HAP-1 (cell line): Measurements from ENCODE around the gene RAB36.

ENCODE experiments used
- DNase-seq, 2 experiments: peaks; one replicate each; pipeline ENCODE4 v3.0.0-alpha.2; 2016 to 2020; ENCODE audit warnings: low spot score in 2 of 2
- H3K27me3 ChIP-seq: fragments of 250-450 bp; sonication (Bioruptor Pico); 2 replicates; pipeline ENCODE4 v1.5.1; 2020; ENCODE audit warnings: low read depth, mild to moderate bottlenecking, moderate library complexity
- H3K36me3 ChIP-seq: fragments of 250-450 bp; sonication (Bioruptor Pico); replicated peaks from 2 replicates; pipeline ENCODE4 v1.5.1; 2020; ENCODE audit warnings: mild to moderate bottlenecking
- H3K4me1 ChIP-seq: fragments of 250-450 bp; sonication (Bioruptor Pico); 2 replicates; pipeline ENCODE4 v1.5.1; 2020; ENCODE audit warnings: mild to moderate bottlenecking
- H3K4me3 ChIP-seq: fragments of 250-450 bp; sonication (Bioruptor Pico); 2 replicates; pipeline ENCODE4 v1.5.1; 2020; ENCODE audit warnings: mild to moderate bottlenecking, moderate library complexity
- H3K9me3 ChIP-seq: fragments of 250-450 bp; sonication (Bioruptor Pico); 2 replicates; pipeline ENCODE4 v1.5.1; 2020; ENCODE audit warnings: mild to moderate bottlenecking, moderate library complexity
- in situ Hi-C: fragments of 300-500 bp; cut with MboI; formaldehyde crosslinking; loops from 3 replicates; pipeline ENCODE4 v1.14.3; 2020; ENCODE audit warnings: low sequenced_read_pairs, inconsistent platforms, mixed read lengths

RAB36 gene

DNA sequence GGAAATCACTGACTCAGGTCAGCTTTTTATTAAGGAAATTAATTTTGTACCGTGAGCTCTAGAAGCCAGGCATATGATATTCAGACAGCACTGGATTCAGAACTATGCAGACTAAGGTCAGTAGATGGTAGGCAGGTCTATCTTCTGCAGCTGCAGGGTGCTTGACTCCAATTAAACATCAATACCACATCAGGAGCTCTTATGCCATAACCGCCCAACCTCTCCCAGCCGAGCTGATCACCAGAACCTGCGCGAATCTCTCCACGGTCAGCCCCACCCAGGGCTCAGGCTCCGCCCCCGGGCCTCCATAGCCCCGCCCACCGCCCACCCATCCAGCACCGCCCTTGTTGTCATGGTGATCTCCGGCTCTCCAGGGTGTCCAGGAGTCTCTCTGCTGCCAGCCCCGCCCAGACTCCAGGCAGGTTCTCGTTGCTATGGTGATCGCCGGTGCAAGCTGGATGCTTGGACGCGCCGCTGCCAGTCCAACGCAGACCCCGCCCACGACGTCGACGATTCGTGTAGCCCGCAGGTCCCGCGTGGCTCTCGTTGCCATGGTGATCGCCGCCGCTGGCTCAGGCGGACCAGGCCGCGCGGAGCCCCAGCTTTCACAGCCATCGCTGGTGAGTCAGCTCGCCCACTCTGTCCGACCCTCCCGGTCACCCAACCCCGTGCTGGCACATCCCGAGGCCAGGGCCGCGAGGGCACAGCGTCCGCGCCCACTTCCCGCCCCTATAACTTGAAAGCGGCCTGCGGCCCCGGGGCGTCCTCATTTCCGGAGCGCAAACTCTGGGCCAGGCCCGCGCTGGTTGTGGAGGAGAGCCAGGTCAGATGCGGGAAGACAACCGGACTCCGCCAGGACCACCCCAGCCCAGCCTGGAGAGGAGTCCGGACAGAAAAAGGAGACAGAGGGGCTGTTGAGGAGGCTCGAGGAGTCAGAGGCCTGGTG, at the start of gene RAB36:
Gene RAB36, plus strand, starts transcription at position 546 of the 946 bp plus-strand sequence. CDS start 1,140 bp downstream, outside the sequence.
- no peaks in the 10 kb centered on the region for H3K36me3 ChIP-seq

GRCh38 chr22:23095733-23096342, 49.4 kb upstream of the RAB36 start:
- DNase-seq: no peak
- peaks cover 7% of the 10 kb centered on the region for H3K36me3 ChIP-seq
- H3K4me1 ChIP-seq: no peaks in the 10 kb centered on the region
- H3K27me3 ChIP-seq: no peaks in the 10 kb centered on the region
- no peaks in the 10 kb centered on the region for H3K9me3 ChIP-seq
- in situ Hi-C loops: no loop called here
- no peak overlapping the region for H3K4me3 ChIP-seq

More for the DNA sequence above, at the start of gene RAB36:
- peak within 1 kb of the TSS; percentile 20 for H3K4me3 ChIP-seq
- no peaks in the 10 kb centered on the region for H3K9me3 ChIP-seq
- peaks cover 10% of the 10 kb centered on the region for H3K4me1 ChIP-seq
- H3K27me3 ChIP-seq: no peaks in the 10 kb centered on the region
- peak; percentile 94 to 99 for DNase-seq
- in situ Hi-C loops: loop anchor here (25.0 kb wide), 1 partner anchor 683 kb away; no protein-coding TSS in a partner anchor

- in situ Hi-C loops: no loop called here
- no peaks in the 10 kb centered on the region for H3K27me3 ChIP-seq
- H3K4me3 ChIP-seq: no peak overlapping the region
- no peaks in the 10 kb centered on the region for H3K4me1 ChIP-seq
- no peaks in the 10 kb centered on the region for H3K9me3 ChIP-seq
- DNase-seq: no peak
- peaks cover 7% of the 10 kb centered on the region for H3K36me3 ChIP-seq
Measured at GRCh38 chr22:23097412-23098229, 47.7 kb upstream of the RAB36 start.

DNA sequence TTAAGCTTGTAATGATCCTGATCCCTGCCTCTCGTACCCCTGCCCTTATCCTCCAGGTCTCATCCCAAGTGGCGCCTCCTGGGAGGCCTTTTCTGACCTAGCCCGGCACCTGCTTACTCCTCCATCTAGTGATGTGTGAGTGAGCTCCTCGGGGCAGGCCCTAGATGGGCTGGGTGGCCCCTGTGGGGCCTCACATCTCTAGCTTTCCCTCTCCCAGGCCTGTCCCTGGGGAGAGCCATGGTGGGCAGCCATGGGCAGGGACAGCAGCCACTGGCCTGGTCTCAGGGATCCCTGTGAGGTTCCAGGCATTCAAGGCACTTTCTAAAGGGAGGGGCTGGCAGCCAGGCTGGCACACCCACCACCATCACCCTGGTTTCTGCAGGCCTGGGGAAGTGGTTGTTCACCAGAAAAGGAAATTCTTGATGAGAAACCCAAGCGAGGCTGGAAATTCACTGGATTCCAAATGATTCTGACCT, 47.0 kb upstream of the RAB36 start:
- Histone ChIP-seq H3K4me3 (no peak overlapping the region), H3K36me3 (peaks cover 7% of the 10 kb centered on the region), H3K9me3 (no peaks in the 10 kb centered on the region), H3K27me3 (no peaks in the 10 kb centered on the region), H3K4me1 (no peaks in the 10 kb centered on the region)
- DNase-seq: no peak
- in situ Hi-C loops: no loop called here

GRCh38 chr22:23098718-23099530, 46.4 kb upstream of the RAB36 start:
- Histone ChIP-seq H3K27me3 (no peaks in the 10 kb centered on the region), H3K9me3 (no peaks in the 10 kb centered on the region), H3K4me3 (no peak overlapping the region), H3K36me3 (peaks cover 7% of the 10 kb centered on the region), H3K4me1 (no peaks in the 10 kb centered on the region)
- in situ Hi-C loops: no loop called here
- DNase-seq: no peak

DNA sequence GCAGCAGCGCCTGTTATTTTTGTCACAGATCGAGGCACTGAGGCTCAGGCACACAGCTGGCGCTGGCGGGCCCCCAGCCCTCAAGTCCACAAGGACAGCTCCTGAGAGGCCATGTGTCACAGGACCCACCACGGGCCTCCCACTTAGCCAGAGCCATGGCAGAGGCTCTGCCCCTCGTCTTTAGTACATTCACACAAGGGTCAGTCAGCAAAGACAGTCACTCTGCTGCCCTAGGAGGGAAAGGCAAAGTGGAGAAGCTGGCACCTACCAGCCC, 45.8 kb upstream of the RAB36 start:
- DNase-seq: no peak
- no peaks in the 10 kb centered on the region for H3K4me1 ChIP-seq
- H3K36me3 ChIP-seq: peaks cover 7% of the 10 kb centered on the region
- H3K27me3 ChIP-seq: no peaks in the 10 kb centered on the region
- no peaks in the 10 kb centered on the region for H3K9me3 ChIP-seq
- in situ Hi-C loops: no loop called here
- no peak overlapping the region for H3K4me3 ChIP-seq

- peaks cover 7% of the 10 kb centered on the region for H3K36me3 ChIP-seq
- H3K4me3 ChIP-seq: no peak overlapping the region
- DNase-seq: no peak
- H3K9me3 ChIP-seq: no peaks in the 10 kb centered on the region
- in situ Hi-C loops: no loop called here
- no peaks in the 10 kb centered on the region for H3K27me3 ChIP-seq
- H3K4me1 ChIP-seq: no peaks in the 10 kb centered on the region
Measured at GRCh38 chr22:23100124-23100801, 45.0 kb upstream of the RAB36 start.

DNA sequence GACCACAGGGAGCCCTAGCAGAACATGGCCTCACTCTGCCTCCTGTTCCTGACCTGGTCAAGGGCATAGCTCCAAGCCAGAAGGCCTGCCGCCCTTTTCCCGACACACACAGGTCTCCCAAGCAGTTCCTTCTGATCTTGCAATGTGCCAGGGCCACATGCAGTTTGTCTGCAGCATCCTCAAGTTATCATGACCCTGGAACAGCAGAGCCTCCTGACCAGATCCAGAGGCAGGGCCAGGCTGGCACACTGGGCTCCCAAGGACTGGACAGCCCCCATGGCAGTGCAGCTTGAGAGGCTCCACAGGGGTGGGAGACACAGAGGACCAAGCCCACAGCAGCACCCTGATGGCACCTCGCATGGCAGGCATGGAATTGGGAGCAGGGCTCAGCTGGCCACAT, 43.8 kb upstream of the RAB36 start:
- no peak overlapping the region for H3K4me3 ChIP-seq
- H3K36me3 ChIP-seq: peaks cover 4% of the 10 kb centered on the region
- no peaks in the 10 kb centered on the region for H3K9me3 ChIP-seq
- in situ Hi-C loops: no loop called here
- no peaks in the 10 kb centered on the region for H3K4me1 ChIP-seq
- no peaks in the 10 kb centered on the region for H3K27me3 ChIP-seq
- DNase-seq: no peak

- Histone ChIP-seq H3K4me1 (no peaks in the 10 kb centered on the region), H3K27me3 (no peaks in the 10 kb centered on the region)
- in situ Hi-C loops: no loop called here
Measured at GRCh38 chr22:23102002-23102655, 43.1 kb upstream of the RAB36 start.

DNA sequence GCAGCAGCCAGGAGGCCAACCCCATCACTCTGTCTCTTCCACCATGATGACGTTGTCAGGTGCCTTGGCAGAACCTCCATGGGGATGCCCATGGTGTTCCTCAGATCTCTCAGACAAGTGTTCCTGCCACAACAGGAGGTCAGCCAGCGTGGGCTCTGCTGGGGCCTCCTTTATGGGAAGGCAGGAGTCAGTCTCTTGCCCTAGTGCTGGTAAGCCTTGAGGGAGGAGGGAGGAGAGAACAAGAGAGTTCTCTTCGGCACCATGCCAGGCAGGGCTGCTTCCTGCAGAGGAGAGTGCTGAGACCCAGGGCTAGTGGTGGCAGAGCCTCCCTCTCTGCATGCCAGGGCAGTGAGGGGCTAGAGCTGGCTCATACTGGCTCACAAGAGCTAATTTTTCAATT, 42.5 kb upstream of the RAB36 start:
- no peaks in the 10 kb centered on the region for H3K4me1 ChIP-seq
- in situ Hi-C loops: no loop called here
- H3K4me3 ChIP-seq: no peak overlapping the region
- H3K27me3 ChIP-seq: no peaks in the 10 kb centered on the region
- no peaks in the 10 kb centered on the region for H3K9me3 ChIP-seq
- H3K36me3 ChIP-seq: no peaks in the 10 kb centered on the region; the same call in 1 of the 2 replicates
- no peak for DNase-seq

More at GRCh38 chr22:23102002-23102655, 43.1 kb upstream of the RAB36 start:
- H3K36me3 ChIP-seq: peaks cover 4% of the 10 kb centered on the region
- no peaks in the 10 kb centered on the region for H3K9me3 ChIP-seq
- no peak for DNase-seq
- no peak overlapping the region for H3K4me3 ChIP-seq

DNA sequence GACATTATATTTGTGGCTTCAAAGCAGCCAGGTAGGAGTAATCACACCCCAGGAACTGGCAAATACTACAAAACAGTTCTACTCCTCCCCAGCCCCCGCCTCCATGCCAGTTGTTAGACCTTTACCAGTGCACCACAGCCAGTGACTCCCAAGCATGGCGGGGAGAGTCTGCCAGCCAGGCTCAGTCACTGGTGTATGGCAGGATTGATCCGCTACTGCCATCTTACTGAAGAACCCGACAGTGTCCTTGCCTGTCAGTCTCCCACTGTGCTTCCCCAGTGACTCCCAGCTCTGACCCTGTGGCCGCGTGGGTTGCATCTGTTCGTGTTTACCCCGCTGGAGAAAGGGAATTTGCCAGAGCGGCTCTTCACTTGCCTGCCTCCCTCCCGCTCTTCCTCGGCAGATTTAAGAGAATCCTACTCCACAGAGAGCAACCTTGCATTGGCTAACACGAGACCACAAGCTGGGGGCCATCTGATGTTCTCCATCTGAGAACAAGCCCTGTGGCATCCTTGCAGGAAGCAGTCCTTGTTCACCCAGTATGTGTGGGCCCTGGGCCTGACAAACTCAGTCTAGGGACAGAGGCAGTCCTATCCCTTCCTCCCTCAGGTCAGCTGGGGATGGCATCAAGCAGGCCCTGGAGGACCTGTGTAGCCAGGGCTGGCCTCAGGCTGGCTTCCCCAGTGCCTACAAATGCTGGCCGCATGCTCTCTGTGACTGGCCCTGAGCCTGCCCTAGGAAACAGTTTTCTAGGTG, 41.9 kb upstream of the RAB36 start:
- H3K4me3 ChIP-seq: no peak overlapping the region
- H3K36me3 ChIP-seq: no peaks in the 10 kb centered on the region
- no peaks in the 10 kb centered on the region for H3K4me1 ChIP-seq
- in situ Hi-C loops: no loop called here
- no peaks in the 10 kb centered on the region for H3K27me3 ChIP-seq
- no peak for DNase-seq
- no peaks in the 10 kb centered on the region for H3K9me3 ChIP-seq
